ENCODE data around the gene UQCR11. TPM values are rescaled to one million over a fixed set of nuclear protein-coding genes. Genes with fewer than 3 reads are reported as not detected.

The UQCR11 gene
- total and polyA plus RNA-seq, 8 donors = 32.2 to 659 (median 153) TPM

DNA sequence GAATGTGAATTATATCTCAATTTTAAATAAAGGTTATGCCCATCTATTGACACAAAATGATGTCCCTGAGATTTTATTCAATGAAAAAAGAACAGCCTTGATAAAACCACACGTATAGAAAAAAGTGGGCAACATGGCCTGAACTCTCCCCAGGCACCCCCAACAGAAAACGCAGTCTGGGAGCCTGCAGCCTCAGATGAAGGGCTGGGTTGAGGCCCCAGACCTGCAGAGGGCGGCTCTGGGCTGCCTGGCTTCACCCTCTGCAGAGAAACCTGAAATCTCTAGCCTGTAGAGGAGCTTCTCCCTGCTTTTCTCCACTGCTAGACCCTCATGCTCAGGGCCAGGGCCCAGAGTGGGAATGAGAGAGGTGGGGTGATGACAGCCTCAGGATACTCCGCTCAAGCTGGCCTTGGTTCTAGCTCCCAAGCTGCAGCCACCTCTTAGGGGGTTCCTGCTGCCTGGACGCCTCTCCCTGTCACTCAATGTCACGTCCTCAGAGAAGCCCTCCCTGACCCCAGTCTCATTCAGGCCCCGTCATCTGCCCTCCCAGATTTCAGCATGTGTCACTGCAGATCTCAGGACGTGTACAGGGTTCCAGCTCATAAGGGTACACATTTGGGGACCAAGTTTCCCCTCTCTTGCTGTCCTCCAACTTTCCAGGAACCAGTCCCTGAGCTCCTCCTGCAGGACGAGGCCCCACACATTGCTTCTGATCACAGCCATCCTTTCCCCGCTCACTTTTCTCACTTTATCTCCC, 14.4 kb downstream of the UQCR11 start:
- DNase-seq = peak in 1 of 2 donors; percentile 54
- no peaks in the 10 kb centered on the region for H3K27me3 ChIP-seq
- peaks cover 22 to 47% (median 40%) of the 10 kb centered on the region in 4 donors for H3K4me1 ChIP-seq
- WGBS, 5 donors = 16 to 31% (median 24%) methylated on average over 10 of the region's 10 CpGs
- peaks cover 4 to 13% (median 9%) of the 10 kb centered on the region in 4 donors for H3K36me3 ChIP-seq
- H3K4me3 ChIP-seq = peak overlapping the region; percentile 72 to 96 (median 87)
- H3K27ac ChIP-seq = peak overlapping the region in 4 of 5 donors; percentile 91 to 99 (median 95)
- intact Hi-C loops (cut with DNase I; ENCODE audit: low total_unique reads) = no loop called here
- no peaks in the 10 kb centered on the region for H3K9me3 ChIP-seq
- no peak for TF ChIP-seq EP300 (IDR thresholded peaks at IDR 0.05)

GRCh38 chr19:1587872-1588271, 17.4 kb downstream of the UQCR11 start:
- H3K4me1 ChIP-seq = peaks cover 17 to 44% (median 29%) of the 10 kb centered on the region in 4 donors
- H3K27ac ChIP-seq = no peak overlapping the region
- no peak overlapping the region for H3K4me3 ChIP-seq
- peaks cover 15 to 22% (median 21%) of the 10 kb centered on the region in 4 donors for H3K36me3 ChIP-seq
- TF ChIP-seq, protein P1, sequence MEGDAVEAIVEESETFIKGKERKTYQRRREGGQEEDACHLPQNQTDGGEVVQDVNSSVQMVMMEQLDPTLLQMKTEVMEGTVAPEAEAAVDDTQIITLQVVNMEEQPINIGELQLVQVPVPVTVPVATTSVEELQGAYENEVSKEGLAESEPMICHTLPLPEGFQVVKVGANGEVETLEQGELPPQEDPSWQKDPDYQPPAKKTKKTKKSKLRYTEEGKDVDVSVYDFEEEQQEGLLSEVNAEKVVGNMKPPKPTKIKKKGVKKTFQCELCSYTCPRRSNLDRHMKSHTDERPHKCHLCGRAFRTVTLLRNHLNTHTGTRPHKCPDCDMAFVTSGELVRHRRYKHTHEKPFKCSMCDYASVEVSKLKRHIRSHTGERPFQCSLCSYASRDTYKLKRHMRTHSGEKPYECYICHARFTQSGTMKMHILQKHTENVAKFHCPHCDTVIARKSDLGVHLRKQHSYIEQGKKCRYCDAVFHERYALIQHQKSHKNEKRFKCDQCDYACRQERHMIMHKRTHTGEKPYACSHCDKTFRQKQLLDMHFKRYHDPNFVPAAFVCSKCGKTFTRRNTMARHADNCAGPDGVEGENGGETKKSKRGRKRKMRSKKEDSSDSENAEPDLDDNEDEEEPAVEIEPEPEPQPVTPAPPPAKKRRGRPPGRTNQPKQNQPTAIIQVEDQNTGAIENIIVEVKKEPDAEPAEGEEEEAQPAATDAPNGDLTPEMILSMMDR (IDR thresholded peaks at IDR 0.05) = no peak
- TF ChIP-seq POLR2A (IDR thresholded peaks at IDR 0.05) = no peak
- TF ChIP-seq EP300 (IDR thresholded peaks at IDR 0.05) = no peak
- H3K27me3 ChIP-seq = no peaks in the 10 kb centered on the region
- H3K9me3 ChIP-seq = no peaks in the 10 kb centered on the region
- 62 to 75% (median 67%) methylated on average over 9 of the region's 9 CpGs for WGBS, 5 donors
- no peak for DNase-seq
- intact Hi-C loops (cut with DNase I; ENCODE audit: low total_unique reads) = no loop called here

- H3K27me3 ChIP-seq = no peaks in the 10 kb centered on the region
- H3K4me1 ChIP-seq = peaks cover 2 to 26% (median 11%) of the 10 kb centered on the region in 4 donors
- no peak for DNase-seq
- TF ChIP-seq POLR2AphosphoS5 (IDR thresholded peaks at IDR 0.05) (no peak), EP300 (IDR thresholded peaks at IDR 0.05) (no peak), POLR2A (IDR thresholded peaks at IDR 0.05) (no peak)
- TF ChIP-seq, protein P1 (IDR thresholded peaks at IDR 0.05) = no peak
- peaks cover 40 to 49% (median 48%) of the 10 kb centered on the region in 4 donors for H3K36me3 ChIP-seq
- no peak overlapping the region for H3K4me3 ChIP-seq
- H3K9me3 ChIP-seq = no peaks in the 10 kb centered on the region
- 89 to 98% (median 89%) methylated on average over 8 to 13 of the region's 13 CpGs for WGBS, 5 donors
- intact Hi-C loops (cut with DNase I; ENCODE audit: low total_unique reads) = no loop called here
- no peak overlapping the region for H3K27ac ChIP-seq
These were observed 20.1 kb downstream of the UQCR11 start for GRCh38 chr19:1585243-1585580.

DNA sequence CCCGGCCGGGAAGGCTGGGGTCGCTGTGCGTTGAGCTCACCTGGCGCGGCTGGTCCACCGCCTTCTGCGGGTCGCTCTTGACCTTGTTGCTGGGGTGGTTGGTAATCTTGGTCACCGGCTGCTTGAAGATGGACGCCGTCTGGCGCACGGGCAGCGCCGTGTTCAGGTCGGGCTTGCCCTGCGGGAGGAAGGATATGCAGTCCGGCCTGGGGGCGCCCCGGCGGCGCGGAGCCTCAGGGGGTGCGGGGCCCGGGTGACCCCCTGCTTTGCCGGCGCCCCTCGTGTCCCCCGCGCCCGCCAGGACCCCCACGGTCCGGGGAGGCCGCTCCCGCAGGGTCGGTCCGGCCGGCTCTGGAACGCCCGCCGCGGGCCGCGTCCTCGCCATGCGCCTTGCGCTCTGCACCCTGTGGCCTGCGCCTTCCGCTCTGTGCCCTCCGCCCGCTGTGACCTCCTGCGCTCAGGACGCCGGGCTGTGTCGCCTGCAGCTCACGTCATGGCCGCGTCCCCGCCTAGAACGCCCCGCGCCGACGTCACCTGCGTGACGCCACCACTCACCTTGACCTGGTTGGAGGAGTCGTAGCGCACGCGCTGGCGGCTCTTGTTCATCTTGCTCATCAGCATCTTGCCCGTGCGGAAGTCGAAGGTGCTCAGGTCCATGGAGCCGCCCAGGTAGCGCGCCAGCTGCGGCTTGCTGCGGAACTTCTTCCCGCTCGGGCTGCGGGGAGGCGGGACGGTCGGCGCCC, 20.6 kb downstream of the UQCR11 start:
- H3K27ac ChIP-seq = no peak overlapping the region
- 90 to 95% (median 92%) methylated on average over 56 to 87 of the region's 87 CpGs for WGBS, 5 donors
- peaks cover 0 to 21% (median 6%) of the 10 kb centered on the region in 4 donors for H3K4me1 ChIP-seq
- H3K27me3 ChIP-seq = no peaks in the 10 kb centered on the region
- peaks cover 45 to 54% (median 53%) of the 10 kb centered on the region in 4 donors for H3K36me3 ChIP-seq
- no peak for DNase-seq
- no peak overlapping the region for H3K4me3 ChIP-seq
- H3K9me3 ChIP-seq = no peaks in the 10 kb centered on the region
- intact Hi-C loops (cut with DNase I; ENCODE audit: low total_unique reads) = no loop called here
- TF ChIP-seq, protein P1 (IDR thresholded peaks at IDR 0.05) = no peak
- TF ChIP-seq POLR2A (IDR thresholded peaks at IDR 0.05) = no peak
- TF ChIP-seq EP300 (IDR thresholded peaks at IDR 0.05) = no peak
- no peak for TF ChIP-seq POLR2AphosphoS5 (IDR thresholded peaks at IDR 0.05)

Data from stomach (tissue), 9 donors.